MM.1S (cell line): ENCODE measurements around the gene TTLL11.

Source experiments
- DNase-seq: peaks from one replicate; pipeline ENCODE4 v3.0.0-alpha.2; 2015
- H2AFZ ChIP-seq: fragments of 300-600 bp; sonication (generic); 2 replicates; pipeline ENCODE4 v1.6.0; 2016; ENCODE audit warnings: antibody characterized with exemption, low read length
- H3F3A ChIP-seq: fragments of 300-600 bp; sonication (generic); 2 replicates; pipeline ENCODE4 v1.6.1; 2016; ENCODE audit warnings: mild to moderate bottlenecking, antibody characterized with exemption, low read length, moderate library complexity, mixed read lengths; ENCODE audit not compliant: insufficient read depth
- H3K27ac ChIP-seq: fragments of 300-600 bp; sonication (generic); 2 replicates; pipeline ENCODE4 v1.5.1; 2016; ENCODE audit warnings: mild to moderate bottlenecking, low read length
- H3K27me3 ChIP-seq: fragments of 300-600 bp; sonication (generic); replicated peaks from 2 replicates; pipeline ENCODE4 v1.6.0; 2016; ENCODE audit warnings: low read length; ENCODE audit not compliant: insufficient read depth
- H3K36me3 ChIP-seq: fragments of 300-600 bp; sonication (generic); replicated peaks from 2 replicates; pipeline ENCODE4 v1.6.1; 2016; ENCODE audit warnings: mild to moderate bottlenecking, low read length, mixed read lengths; ENCODE audit not compliant: insufficient read depth
- H3K4me1 ChIP-seq: fragments of 300-600 bp; sonication (generic); 2 replicates; pipeline ENCODE4 v1.6.1; 2016; ENCODE audit warnings: low read length, mixed read lengths
- H3K4me2 ChIP-seq: fragments of 300-600 bp; sonication (generic); 2 replicates; pipeline ENCODE4 v1.6.0; 2016; ENCODE audit warnings: low read depth, low read length
- H3K4me3 ChIP-seq: fragments of 300-600 bp; sonication (generic); 2 replicates; pipeline ENCODE4 v1.5.1; 2016; ENCODE audit warnings: low read length, mixed read lengths
- H3K79me2 ChIP-seq: fragments of 300-600 bp; sonication (generic); 2 replicates; pipeline ENCODE4 v1.6.1; 2016; ENCODE audit warnings: mixed run types, low read length, mixed read lengths
- H3K9ac ChIP-seq: fragments of 300-600 bp; sonication (generic); 2 replicates; pipeline ENCODE4 v1.6.1; 2016; ENCODE audit warnings: low read length, mixed read lengths
- H3K9me2 ChIP-seq: fragments of 300-600 bp; sonication (generic); replicated peaks from 2 replicates; pipeline ENCODE4 v1.6.1; 2016; ENCODE audit warnings: mild to moderate bottlenecking, low read length, mixed read lengths; ENCODE audit not compliant: insufficient read depth
- H3K9me3 ChIP-seq: fragments of 300-600 bp; sonication (generic); replicated peaks from 2 replicates; pipeline ENCODE4 v1.6.1; 2016; ENCODE audit warnings: mild to moderate bottlenecking, low read length, mixed read lengths; ENCODE audit not compliant: insufficient read depth
- H4K20me1 ChIP-seq: fragments of 300-600 bp; sonication (generic); 2 replicates; pipeline ENCODE4 v1.6.1; 2016; ENCODE audit warnings: mild to moderate bottlenecking, low read length, moderate library complexity, mixed read lengths; ENCODE audit not compliant: insufficient read depth
- CTCF ChIP-seq: fragments of 300-600 bp; sonication (generic); IDR thresholded peaks from 2 replicates; pipeline ENCODE4 v1.5.1; 2016; ENCODE audit warnings: antibody characterized with exemption, low read length, mixed read lengths
- EZH2 ChIP-seq: fragments of 300-600 bp; sonication (generic); optimal IDR thresholded peaks from 2 replicates; pipeline ENCODE3; 2017; ENCODE audit warnings: low read depth, mild to moderate bottlenecking, antibody characterized with exemption, low read length, mixed read lengths
- EZH2phosphoT487 ChIP-seq: fragments of 300-600 bp; sonication (generic); IDR thresholded peaks from 2 replicates; pipeline ENCODE4 v1.6.1; 2018; ENCODE audit warnings: antibody characterized with exemption, low read length

The TTLL11 gene

GRCh38 chr9:121781701-121782464, 311.2 kb downstream of the TTLL11 start:
- H3K27me3 ChIP-seq = no peaks in the 10 kb centered on the region
- no peak overlapping the region for H2AFZ ChIP-seq
- no peaks in the 10 kb centered on the region for H3K9me2 ChIP-seq
- no peak overlapping the region for H3K4me2 ChIP-seq
- no peaks in the 10 kb centered on the region for H4K20me1 ChIP-seq
- no peak overlapping the region for H3K9ac ChIP-seq
- H3K9me3 ChIP-seq = no peaks in the 10 kb centered on the region
- TF ChIP-seq EZH2 (no peak), CTCF (no peak), EZH2phosphoT487 (no peak)
- H3K4me3 ChIP-seq = no peak overlapping the region
- H3F3A ChIP-seq = no peaks in the 10 kb centered on the region
- DNase-seq = no peak
- no peaks in the 10 kb centered on the region for H3K36me3 ChIP-seq
- H3K79me2 ChIP-seq = no peaks in the 10 kb centered on the region
- no peaks in the 10 kb centered on the region for H3K4me1 ChIP-seq
- no peak overlapping the region for H3K27ac ChIP-seq

GRCh38 chr9:121781145-121781548, 312.0 kb downstream of the TTLL11 start:
- TF ChIP-seq EZH2 (no peak), EZH2phosphoT487 (no peak), CTCF (no peak)
- Histone ChIP-seq H3K9me3 (no peaks in the 10 kb centered on the region), H3K27ac (no peak overlapping the region), H3K9ac (no peak overlapping the region), H3K27me3 (no peaks in the 10 kb centered on the region), H2AFZ (no peak overlapping the region), H3F3A (no peaks in the 10 kb centered on the region), H3K4me1 (no peaks in the 10 kb centered on the region), H3K4me2 (no peak overlapping the region), H3K36me3 (no peaks in the 10 kb centered on the region), H3K79me2 (no peaks in the 10 kb centered on the region), H4K20me1 (no peaks in the 10 kb centered on the region), H3K9me2 (no peaks in the 10 kb centered on the region), H3K4me3 (no peak overlapping the region)
- DNase-seq = no peak

GRCh38 chr9:121780177-121781040, 312.7 kb downstream of the TTLL11 start:
- Histone ChIP-seq H3K9me2 (no peaks in the 10 kb centered on the region), H3F3A (no peaks in the 10 kb centered on the region), H3K4me1 (no peaks in the 10 kb centered on the region), H3K9me3 (no peaks in the 10 kb centered on the region), H3K27ac (no peak overlapping the region), H3K27me3 (no peaks in the 10 kb centered on the region), H3K4me3 (no peak overlapping the region), H3K36me3 (no peaks in the 10 kb centered on the region), H3K9ac (no peak overlapping the region), H4K20me1 (no peaks in the 10 kb centered on the region), H3K4me2 (no peak overlapping the region), H3K79me2 (no peaks in the 10 kb centered on the region), H2AFZ (no peak overlapping the region)
- no peak for DNase-seq
- TF ChIP-seq EZH2phosphoT487 (no peak), EZH2 (no peak), CTCF (no peak)
